ENCODE results near the gene SUN3. TPM values are rescaled to one million over a fixed set of nuclear protein-coding genes. Genes with fewer than 3 reads are reported as not detected.
A peak's percentile ranks its signal among the peaks of the same experiment; 100 is the strongest.

Gene SUN3
- total and polyA plus RNA-seq, 10 of the 15 experiments (the other 5 are each of a cell fraction or from before 2014, with no cell fraction given) = 0.29 to 0.48 TPM; not detected in 8

GRCh38 chr7:47979145-47979831 lies 49.6 kb downstream of the SUN3 start, which contains the start of gene HUS1 (continued):
- TF ChIP-seq YBX1 (IDR thresholded peaks at IDR 0.05) = no peak
- peak; percentile 81 for TF ChIP-seq CBFB (IDR thresholded peaks at IDR 0.05; ENCODE audit: low read depth)
- TF ChIP-seq NFXL1 (IDR thresholded peaks at IDR 0.05; ENCODE audit: borderline replicate concordance) = no peak
- peak; percentile 81 for TF ChIP-seq TCF7 (IDR thresholded peaks at IDR 0.05; ENCODE audit: borderline replicate concordance)
- TF ChIP-seq WRNIP1 (IDR thresholded peaks at IDR 0.05; ENCODE audit: borderline replicate concordance, low read depth, low read length) = no peak
- TF ChIP-seq CBX5 (IDR thresholded peaks at IDR 0.05; ENCODE audit: low read depth) = peak; percentile 94; the same call in 1 of the 2 replicates
- peak; percentile 63; the same call in 1 of the 2 replicates for TF ChIP-seq BACH1 (IDR thresholded peaks at IDR 0.05; ENCODE audit: borderline replicate concordance)
- peak; percentile 91 for TF ChIP-seq CREM (IDR thresholded peaks at IDR 0.05; ENCODE audit: low read depth)
- TF ChIP-seq IRF5 (IDR thresholded peaks at IDR 0.05; ENCODE audit: borderline replicate concordance) = no peak
- peak; percentile 34 to 66; a peak in 3 of 4 replicates for TF ChIP-seq IKZF2 (IDR thresholded peaks at IDR 0.05)
- no peak; the same call in none of the 2 replicates for TF ChIP-seq TCF12 (IDR thresholded peaks at IDR 0.05; ENCODE audit: low read depth, low read length)
- no peak for TF ChIP-seq NFYB (IDR thresholded peaks at IDR 0.05; ENCODE audit: insufficient read depth, low read depth, low read length)
- no peak for TF ChIP-seq KDM1A (IDR thresholded peaks at IDR 0.05; ENCODE audit: borderline replicate concordance)
- TF ChIP-seq ZBED1 (IDR thresholded peaks at IDR 0.05; ENCODE audit: borderline replicate concordance) = no peak
- peak; percentile 90 for TF ChIP-seq PAX5 (IDR thresholded peaks at IDR 0.05; ENCODE audit: borderline replicate concordance, low read depth, low read length)
- 0 out of 2 replicates have a peak, but pooled peaks have one; percentile 57 for TF ChIP-seq MEF2A (IDR thresholded peaks at IDR 0.05; ENCODE audit: insufficient read depth, low read depth, low read length)
- no peak for TF ChIP-seq PRDM15 (CRISPR knock-in tag; IDR thresholded peaks at IDR 0.05)
- peak; percentile 12 to 13; a peak in 1 of 3 replicates for TF ChIP-seq EGR1 (IDR thresholded peaks at IDR 0.05; ENCODE audit: borderline replicate concordance in 1 of 2, low read depth in 2 of 2, low read length in 2 of 2)
- no peak for TF ChIP-seq EZH2 (IDR thresholded peaks at IDR 0.05; ENCODE audit: borderline replicate concordance, control insufficient read depth, low read depth, low read length)
- TF ChIP-seq RUNX3 (IDR thresholded peaks at IDR 0.05; ENCODE audit: low read length) = peak; percentile 86
- no peak for TF ChIP-seq EED (IDR thresholded peaks at IDR 0.05; ENCODE audit: low read depth)
- TF ChIP-seq ZNF24 (IDR thresholded peaks at IDR 0.05) = peak; percentile 63
- peak; percentile 90 for TF ChIP-seq IKZF1 (conservative IDR thresholded peaks at IDR 0.05)
- TF ChIP-seq RELB (IDR thresholded peaks at IDR 0.05; ENCODE audit: low read depth) = peak; percentile 86
- TF ChIP-seq ATF7 (IDR thresholded peaks at IDR 0.05; ENCODE audit: low read depth) = peak; percentile 47; the same call in 1 of the 2 replicates
- peak; percentile 80 for TF ChIP-seq HCFC1 (IDR thresholded peaks at IDR 0.05; ENCODE audit: low read length)

Data from GM12878 (cell line).